ENCODE results near the gene TNFRSF13B.

DNA sequence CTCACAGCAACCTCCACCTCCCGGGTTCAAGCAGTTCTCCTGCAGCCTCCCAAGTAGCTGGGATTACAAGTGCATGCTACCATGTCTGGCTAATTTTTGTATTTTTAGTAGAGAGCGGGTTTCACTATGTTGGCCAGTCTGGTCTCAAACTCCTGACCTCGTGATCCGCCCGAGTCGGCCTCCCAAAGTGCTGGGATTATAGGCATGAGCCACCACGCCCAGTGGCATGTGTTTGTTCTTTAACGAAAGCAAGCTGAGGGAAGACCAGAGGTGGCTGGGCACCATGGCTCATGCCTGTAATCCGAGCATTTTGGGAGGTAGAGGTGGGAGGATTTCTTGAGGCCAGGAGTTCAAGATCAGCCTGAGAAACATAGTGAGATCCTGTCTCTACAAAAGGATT, 18.1 kb downstream of the TNFRSF13B start:
- TF ChIP-seq, protein P1, sequence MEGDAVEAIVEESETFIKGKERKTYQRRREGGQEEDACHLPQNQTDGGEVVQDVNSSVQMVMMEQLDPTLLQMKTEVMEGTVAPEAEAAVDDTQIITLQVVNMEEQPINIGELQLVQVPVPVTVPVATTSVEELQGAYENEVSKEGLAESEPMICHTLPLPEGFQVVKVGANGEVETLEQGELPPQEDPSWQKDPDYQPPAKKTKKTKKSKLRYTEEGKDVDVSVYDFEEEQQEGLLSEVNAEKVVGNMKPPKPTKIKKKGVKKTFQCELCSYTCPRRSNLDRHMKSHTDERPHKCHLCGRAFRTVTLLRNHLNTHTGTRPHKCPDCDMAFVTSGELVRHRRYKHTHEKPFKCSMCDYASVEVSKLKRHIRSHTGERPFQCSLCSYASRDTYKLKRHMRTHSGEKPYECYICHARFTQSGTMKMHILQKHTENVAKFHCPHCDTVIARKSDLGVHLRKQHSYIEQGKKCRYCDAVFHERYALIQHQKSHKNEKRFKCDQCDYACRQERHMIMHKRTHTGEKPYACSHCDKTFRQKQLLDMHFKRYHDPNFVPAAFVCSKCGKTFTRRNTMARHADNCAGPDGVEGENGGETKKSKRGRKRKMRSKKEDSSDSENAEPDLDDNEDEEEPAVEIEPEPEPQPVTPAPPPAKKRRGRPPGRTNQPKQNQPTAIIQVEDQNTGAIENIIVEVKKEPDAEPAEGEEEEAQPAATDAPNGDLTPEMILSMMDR (IDR thresholded peaks at IDR 0.05) = no peak
- TF ChIP-seq POLR2AphosphoS5 (IDR thresholded peaks at IDR 0.05) = no peak
